ENCODE measurements around the gene SRM. TPM values are rescaled to one million over a fixed set of nuclear protein-coding genes. Genes with fewer than 3 reads are reported as not detected.
A peak's percentile ranks its signal among the peaks of the same experiment; 100 is the strongest.

The SRM gene
- total RNA-seq, 1 experiment from 2014 or later = 150 TPM

GRCh38 chr1:11045428-11046269 is 14.2 kb downstream of the SRM start:
- Histone ChIP-seq H3K36me3 (ENCODE audit: control insufficient read depth in 1 of 2, insufficient read depth in 2 of 2, low read length in 2 of 2) (no peaks in the 10 kb centered on the region), H3K9ac (ENCODE audit: low read length) (no peak overlapping the region), H4K20me1 (ENCODE audit: insufficient read depth) (no peaks in the 10 kb centered on the region), H3K79me2 (ENCODE audit: insufficient read depth, low read length) (no peaks in the 10 kb centered on the region), H2AFZ (ENCODE audit: low read depth, low read length, poor library complexity, severe bottlenecking) (no peak overlapping the region), H3K9me3 (ENCODE audit: control insufficient read depth in 1 of 2, insufficient read depth in 1 of 2, low read depth in 1 of 2, low read length in 2 of 2) (no peaks in the 10 kb centered on the region), H3K4me3 (replicated peaks in 1 of 2; ENCODE audit: low read depth in 1 of 2, low read length in 2 of 2) (no peak overlapping the region), H3K4me1 (ENCODE audit: control insufficient read depth in 1 of 2, insufficient read depth in 2 of 2, low read length in 2 of 2) (no peaks in the 10 kb centered on the region), H3K9me2 (ENCODE audit: insufficient read depth) (no peaks in the 10 kb centered on the region), H3K4me2 (ENCODE audit: low read length) (no peak overlapping the region), H3K27ac (ENCODE audit: low read depth, low read length) (no peak overlapping the region), H3K27me3 (ENCODE audit: insufficient read depth, low read length) (no peaks in the 10 kb centered on the region)
- POLR2A ChIA-PET = no interaction called here
- RAD21 ChIA-PET (ENCODE audit: low non-redundant PET in 1 of 2, low total read pairs in 2 of 2, uncharacterized antibody in 2 of 2, unreplicated experiment in 2 of 2) = no interaction called here
- CTCF ChIA-PET = interaction anchor here (1.4 kb wide), 1 partner anchor 8 kb away, joined by 5 read pairs; no protein-coding TSS in a partner anchor
- DNase-seq (ENCODE audit: low read depth, low spot score) (no peak), ATAC-seq (peak; percentile 64)
- TF ChIP-seq REST (IDR thresholded peaks at IDR 0.05; ENCODE audit: low read depth) (no peak), ZNF274 (IDR thresholded peaks at IDR 0.05; ENCODE audit: low read depth, low read length) (no peak), POLR2AphosphoS5 (IDR thresholded peaks at IDR 0.05; ENCODE audit: low read depth, low read length) (no peak), EZH2phosphoT487 (IDR thresholded peaks at IDR 0.05; ENCODE audit: borderline replicate concordance) (no peak), POLR2A (IDR thresholded peaks at IDR 0.05; ENCODE audit: borderline replicate concordance, extremely low read depth, insufficient read depth, insufficient read length) (no peak), SRF (IDR thresholded peaks at IDR 0.05; ENCODE audit: low read depth) (no peak), ZFX (IDR thresholded peaks at IDR 0.05) (no peak), EGR1 (IDR thresholded peaks at IDR 0.05; ENCODE audit: low read depth) (no peak), SP1 (IDR thresholded peaks at IDR 0.05; ENCODE audit: low read depth) (no peak), CBX3 (IDR thresholded peaks at IDR 0.05; ENCODE audit: low read depth) (no peak), SIN3A (IDR thresholded peaks at IDR 0.05; ENCODE audit: low read depth) (no peak), CTCF (IDR thresholded peaks at IDR 0.05 in 2 of 3, conservative IDR thresholded peaks at IDR 0.05 in 1 of 3; ENCODE audit: borderline replicate concordance in 1 of 3, insufficient read depth in 1 of 3, low read depth in 2 of 3, low read length in 2 of 3) (no peak), FOSL1 (IDR thresholded peaks at IDR 0.05; ENCODE audit: low read depth) (no peak), ATF3 (IDR thresholded peaks at IDR 0.05) (no peak)
- BruUV-seq (replicated peaks) = no TSS peak
- intact Hi-C loops (cut with micrococcal nuclease) = no loop called here

All from HCT116 (cell line).